GM18520 (cell line): ENCODE measurements around the gene MCHR1.
A peak's percentile ranks its signal among the peaks of the same experiment; 100 is the strongest.

Source experiments
- ATAC-seq: cut with Tn5 transposase; IDR thresholded peaks from one replicate; pipeline ENCODE4 v1.9.1; 2021; ENCODE audit not compliant: unreplicated experiment

Gene MCHR1, protein sequence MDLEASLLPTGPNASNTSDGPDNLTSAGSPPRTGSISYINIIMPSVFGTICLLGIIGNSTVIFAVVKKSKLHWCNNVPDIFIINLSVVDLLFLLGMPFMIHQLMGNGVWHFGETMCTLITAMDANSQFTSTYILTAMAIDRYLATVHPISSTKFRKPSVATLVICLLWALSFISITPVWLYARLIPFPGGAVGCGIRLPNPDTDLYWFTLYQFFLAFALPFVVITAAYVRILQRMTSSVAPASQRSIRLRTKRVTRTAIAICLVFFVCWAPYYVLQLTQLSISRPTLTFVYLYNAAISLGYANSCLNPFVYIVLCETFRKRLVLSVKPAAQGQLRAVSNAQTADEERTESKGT

DNA sequence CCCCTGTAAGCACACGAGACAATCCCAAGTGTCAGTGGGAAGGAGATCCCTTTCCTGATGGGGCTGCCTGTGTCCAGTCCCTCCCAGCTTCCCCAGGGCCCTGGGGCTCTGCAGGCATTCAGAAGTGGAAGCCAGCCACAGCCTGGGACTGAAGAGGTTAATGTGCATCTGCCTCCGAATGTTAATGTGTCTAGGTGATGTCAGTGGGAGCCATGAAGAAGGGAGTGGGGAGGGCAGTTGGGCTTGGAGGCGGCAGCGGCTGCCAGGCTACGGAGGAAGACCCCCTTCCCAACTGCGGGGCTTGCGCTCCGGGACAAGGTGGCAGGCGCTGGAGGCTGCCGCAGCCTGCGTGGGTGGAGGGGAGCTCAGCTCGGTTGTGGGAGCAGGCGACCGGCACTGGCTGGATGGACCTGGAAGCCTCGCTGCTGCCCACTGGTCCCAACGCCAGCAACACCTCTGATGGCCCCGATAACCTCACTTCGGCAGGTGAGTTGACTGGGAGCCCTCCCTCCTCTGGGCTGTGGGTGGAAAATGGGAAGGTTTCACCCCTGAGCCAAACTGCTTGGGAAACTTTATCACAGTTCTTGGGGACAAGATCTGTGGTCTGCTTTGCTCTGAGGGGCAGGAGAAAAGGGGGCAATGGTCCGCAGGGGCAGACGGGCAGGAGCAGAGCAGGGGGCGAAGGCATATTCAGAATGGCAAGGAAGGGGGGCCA lies at the start of gene MCHR1:
MCHR1 (plus strand) TSS at position 236 of the 715 bp plus-strand sequence; CDS start at position 405, 169 bp downstream.
- ATAC-seq, result no peak

DNA sequence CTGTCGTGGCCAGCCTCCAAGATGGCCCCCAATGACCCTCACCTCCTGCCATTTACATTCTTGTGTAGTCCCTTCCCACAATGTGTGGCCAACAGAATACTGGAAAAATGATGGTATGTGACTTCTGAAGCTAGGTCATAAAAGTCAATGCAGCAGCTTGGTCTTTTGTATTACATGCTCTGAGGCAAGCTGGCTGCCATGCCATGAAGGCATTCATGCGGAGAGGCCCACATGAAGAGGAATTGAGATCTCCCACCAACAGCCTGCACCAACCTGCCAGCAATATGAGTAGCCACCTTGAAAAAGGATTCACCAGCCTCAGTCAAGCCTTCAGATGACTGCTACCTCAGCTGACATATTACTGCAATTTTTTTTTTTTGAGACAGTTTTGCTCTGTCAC lies 47.4 kb upstream of the MCHR1 start:
- ATAC-seq, result no peak

DNA sequence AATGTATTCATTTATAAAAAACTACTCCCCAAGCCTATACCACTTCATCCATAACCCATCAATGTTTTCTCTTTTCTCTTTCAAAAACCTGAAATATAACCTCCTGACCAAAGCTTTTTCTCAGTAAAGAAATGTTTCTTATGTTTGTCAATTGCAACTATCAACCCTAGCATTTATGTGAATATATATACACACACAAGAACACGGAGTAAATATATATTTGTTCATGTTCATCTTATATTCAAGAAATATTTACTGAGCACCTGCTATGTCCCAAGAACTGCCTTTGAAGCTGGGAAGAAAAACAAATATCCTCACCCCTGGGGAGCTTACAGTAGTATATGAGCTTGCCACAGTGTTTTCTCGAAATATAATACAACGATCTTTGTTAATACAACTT lies 46.2 kb upstream of the MCHR1 start:
- ATAC-seq, result no peak

DNA sequence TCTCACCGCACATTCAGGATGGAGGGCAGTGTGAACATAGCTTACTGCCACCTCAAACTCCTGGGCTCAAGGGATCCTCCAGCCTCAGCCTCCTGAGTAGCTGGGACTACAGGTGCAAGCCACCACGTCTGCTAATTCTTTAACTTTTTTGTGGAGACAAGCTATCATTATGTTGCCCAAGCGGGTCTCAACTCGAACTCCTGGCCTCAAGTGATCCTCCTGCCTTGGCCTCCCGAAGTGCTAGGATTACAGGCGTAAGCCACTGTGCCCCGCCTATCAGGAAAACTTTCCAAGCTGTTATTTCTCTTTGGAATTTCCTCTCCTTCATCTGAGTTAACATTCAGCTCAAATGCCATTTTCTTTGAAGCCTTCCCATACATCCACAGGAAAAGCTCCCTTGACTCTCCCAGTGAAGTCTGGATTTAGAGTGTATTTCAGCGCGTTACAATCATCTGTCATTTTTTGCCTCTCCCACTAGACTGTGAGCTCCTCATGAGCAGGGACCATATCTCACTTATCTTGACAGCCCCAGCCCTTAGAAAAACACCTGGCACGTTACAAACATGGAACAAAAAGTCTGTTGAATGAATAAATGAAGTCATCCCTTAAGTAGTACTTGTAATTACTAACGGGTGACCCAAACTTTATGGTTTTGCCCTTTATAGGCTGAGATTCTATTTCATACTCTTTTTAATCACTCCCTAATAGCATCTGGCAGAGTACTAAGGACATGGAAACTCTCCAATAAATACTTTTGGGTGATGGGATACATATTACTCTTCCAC lies 45.0 kb upstream of the MCHR1 start:
- no peak for ATAC-seq

DNA sequence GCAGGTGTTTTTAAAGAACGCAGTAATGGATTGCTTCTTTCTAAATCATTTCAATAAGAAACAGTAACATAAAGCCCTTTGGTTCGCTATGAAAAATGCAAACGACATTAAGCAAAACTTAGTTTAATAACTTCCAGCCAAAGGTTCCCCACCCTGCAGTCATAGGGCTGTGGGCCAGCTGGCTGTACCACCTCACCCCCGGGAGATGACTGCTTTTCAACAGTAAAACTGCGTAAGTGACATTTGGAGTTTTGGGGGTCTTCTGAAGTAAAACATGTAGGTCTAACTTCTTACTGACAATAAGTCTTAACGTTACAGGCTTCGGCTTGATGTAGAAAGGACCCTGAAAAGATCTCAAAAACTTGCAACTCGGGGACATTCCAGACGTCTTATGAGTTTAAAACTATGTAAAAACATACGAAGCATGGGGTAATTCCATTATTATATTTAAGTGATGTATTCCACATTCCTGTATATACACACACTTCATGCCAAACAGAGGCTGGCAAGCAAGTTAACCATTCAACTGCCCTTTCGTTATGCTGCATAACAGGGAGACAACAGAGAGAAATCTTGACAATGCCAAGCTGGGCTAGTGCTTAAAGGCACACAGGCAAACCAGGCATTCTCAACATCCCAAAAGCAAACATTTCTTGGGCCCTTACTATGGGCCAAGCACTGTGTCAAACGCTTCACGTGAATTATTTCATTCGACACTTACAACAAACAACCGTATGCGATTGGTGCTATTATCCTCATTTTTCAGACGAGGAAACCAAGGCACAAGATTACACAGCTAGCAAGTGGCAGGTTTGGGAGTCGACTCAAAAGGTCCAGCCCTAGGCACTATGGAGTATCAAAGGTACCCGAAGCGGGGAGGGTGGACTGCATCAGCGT lies 44.0 kb upstream of the MCHR1 start:
- ATAC-seq, result no peak

DNA sequence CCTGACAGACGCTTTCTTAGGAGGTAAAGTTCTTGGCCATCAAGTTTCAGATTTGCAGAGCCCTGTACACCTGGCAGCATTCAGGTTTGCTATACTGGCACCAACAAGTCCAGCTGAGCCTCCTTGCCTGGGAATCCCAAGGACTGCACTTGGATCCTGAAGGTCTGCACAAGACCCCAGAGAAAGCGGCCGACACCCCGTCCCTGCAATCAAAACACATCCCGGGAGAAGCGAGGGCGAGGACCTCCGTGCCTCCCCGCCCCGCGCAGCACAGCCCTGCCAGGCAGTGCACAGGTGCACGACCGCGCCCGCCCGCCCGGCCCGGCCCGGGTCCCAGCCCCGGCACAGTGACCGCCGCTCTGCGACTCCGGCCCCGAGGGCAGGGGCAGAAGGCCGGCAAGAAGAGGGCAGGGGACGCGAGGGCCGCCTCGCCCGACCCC lies 43.3 kb upstream of the MCHR1 start:
- peak; percentile 2 for ATAC-seq

DNA sequence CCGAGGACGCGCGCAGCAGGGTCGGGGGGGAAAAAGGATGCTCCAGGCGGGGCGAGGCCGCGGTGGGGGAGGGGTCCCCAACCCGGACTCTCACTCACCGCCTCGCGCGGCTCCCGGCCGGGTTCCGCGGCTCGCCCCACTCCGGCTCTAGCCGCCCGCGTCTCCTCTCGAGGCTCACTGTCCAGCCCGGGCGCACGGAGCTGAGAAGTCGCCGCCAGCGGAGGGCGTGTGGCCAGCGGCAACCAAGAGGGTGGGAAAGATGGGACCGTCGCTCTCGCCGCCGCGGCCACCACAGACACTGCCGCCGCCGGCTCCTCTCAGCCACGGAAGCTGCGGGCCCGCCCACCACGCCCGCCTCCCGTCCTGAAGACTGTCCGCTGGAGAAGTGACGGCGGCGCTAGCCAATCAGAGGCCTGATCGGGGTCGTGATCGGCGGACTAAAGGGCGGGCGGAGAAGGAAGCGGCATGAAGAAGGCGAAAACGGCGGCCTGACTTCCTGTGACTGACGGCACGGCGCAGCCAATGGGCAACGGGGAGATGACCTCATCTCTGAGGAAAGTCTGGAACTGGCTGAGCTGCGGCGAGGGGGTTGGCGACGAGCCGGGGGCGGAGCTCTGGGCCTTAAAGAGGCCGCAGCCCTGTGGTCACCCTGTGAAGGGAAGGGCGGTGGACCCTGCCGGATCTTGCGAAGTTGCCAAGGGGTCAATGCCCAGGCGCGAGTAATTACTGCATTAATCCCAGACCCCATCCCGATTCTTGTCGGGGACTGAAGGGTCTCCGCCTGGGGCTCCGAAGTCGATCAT lies 42.7 kb upstream of the MCHR1 start, which contains the start of gene MRTFA:
MRTFA (minus strand) TSS at position 340 of the 803 bp plus-strand sequence.
- peak; percentile 95 for ATAC-seq

DNA sequence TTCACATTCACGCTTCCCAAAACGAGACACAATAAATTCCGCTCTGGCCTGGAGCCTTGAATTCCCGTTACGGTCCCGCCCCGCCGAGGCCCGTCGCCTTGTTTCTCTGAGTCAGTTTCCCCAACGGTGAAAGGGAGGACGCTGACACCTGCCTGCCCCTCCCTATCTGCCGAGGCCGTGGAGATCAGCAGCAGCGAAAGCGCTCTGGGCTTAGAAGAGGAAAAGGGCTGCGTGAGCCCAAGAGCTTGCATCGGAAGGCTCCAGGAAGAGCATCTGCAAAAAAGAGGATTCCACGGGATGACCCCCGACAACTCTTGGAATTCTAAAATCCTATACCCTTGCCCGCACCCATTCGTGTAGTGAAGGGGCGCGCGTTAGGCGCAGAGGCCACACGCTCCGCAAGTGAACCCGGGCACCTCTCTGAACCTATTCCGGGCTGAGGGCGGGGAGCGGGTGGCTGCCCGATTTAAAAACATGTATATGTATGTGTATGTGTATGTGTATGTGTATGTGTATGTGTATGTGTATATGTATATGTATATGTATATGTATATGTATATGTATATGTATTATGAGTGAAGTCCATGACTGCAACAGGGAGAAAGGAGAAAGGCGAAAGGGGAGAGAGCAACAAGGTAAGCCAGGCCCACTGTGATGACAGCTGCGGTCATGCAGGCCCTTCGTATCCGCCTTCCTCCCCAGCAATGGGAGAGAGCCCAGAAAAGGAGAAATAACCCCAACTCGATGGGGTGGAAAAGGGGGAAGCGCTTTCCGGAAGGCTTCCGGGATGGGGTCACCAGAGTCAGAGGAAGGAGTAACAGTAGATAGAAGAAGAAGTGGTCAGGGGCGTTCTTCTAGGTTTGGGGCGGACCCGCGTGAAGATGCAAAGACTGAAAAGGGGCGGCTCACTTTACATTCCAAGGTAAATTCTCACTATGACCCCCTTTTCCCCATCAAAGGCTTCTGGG lies 41.8 kb upstream of the MCHR1 start:
- ATAC-seq, result no peak

DNA sequence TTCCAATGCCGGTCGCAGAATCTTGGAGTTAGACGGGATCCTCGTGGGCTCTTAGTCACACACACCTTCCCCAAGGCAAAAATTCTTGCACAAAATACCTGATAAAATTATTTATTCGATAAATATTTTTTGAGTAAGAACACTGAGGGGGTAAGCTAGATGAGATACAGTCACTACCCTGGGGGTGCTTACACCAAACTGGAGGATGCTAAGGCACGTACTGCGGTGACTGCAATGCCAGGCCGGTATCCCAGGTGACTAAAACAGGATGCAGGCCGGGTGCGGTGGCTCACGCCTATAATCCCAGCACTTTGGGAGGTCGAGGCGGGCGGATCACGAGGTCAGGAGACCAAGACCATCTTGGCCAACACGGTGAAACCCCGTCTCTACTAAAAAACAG lies 41.0 kb upstream of the MCHR1 start:
- no peak for ATAC-seq

DNA sequence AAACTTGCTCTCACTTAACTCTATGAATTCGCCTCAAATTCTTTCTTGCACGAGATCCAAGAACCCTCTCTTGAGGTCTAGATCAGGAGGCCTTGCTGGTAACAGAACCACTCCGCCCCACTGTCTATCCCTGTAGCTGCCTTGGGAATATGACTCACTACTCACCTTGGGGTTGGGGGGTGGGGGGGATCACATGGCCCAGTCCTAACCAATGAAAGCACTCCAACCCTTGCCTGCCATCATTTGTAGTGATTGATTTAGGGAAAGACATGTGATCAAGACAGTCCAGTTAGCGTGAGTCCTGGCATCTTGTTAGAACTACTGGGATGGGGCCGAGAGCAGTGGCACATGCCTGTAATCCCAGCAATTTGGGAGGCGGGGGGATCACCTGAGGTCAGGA lies 38.0 kb upstream of the MCHR1 start:
- ATAC-seq, result no peak

DNA sequence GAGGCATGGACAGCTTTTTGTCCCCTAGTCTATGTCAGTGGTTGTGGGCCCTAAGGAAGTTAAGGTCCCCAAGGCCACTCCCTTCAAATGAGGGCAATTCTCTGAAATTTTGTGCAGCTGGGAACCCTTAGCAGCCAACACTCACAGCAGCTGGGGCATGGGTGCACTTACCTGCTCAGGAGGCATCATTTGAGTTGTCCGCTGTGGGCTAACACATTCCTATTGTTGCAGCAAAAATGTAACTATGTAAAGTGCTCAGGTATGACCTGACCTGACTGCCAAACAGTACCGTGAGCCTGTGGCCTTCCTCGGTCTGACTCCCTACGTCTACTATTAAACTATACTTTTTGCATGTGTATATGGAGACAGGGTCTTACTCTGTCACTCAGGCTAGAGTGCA lies 37.0 kb upstream of the MCHR1 start:
- no peak for ATAC-seq

DNA sequence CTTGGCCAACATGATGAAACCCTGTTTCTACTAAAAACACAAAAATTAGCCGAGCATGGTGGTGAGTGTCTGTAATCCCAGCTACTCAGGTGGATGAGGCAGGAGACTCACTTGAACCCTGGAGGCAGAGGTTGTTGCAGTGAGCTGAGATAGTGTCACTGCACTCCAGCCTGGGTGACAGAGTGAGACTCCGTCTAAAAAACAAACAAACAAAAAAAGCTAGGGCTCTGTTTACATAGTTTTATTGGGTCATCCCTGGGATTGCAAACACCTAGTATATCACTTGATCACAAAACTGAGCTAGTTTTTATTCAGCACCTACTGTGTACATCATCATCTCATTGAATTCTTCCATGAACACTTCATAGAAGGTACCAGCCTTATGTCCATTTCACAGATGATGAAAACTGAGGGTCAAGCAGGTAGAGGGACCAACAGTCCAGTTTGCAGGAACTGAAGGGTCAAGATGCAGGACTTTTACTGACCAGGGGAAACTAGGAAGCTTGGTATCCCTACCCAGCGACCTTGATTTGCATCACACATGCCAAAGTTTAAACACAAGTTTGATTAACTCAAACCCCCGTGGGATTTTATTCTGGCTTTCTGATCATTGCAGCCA lies 33.6 kb upstream of the MCHR1 start:
- ATAC-seq, result no peak

DNA sequence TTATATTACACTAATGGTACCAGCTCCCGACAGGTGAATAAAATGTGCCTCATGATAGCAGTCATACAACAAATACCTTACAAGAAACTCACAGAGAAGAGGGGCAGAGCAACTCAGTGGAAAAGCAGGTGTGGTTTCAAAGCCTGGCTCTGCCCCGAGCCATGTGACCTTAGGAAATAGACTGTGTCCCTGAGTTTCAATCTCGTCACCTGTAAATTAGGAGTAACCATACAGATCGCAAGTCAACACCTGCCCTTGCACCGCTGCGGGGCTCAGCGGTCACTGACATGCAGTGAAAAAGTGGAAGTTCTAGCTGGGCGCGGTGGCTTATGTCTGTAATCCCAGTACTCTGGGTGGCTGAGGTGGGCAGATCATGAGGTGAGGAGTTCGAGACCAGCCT lies 30.9 kb upstream of the MCHR1 start:
- no peak for ATAC-seq

DNA sequence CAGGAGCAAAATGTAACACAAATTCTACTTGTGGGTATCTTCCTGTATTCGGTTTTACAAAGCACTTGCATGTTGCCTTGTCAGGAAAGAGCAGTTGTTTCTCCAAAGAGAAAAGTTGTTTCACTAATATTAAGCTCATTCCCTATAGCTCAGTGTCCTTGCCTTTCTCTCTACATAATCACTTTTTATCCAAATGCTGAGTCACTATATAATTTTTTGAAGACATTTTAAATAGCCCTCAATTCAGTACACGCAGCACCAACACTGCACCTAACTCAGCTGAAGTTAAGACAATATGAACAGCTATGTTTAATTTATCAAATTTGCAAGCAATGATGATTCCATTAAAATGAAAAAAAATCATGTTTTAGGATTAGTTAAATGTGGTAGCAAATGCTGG lies 28.2 kb upstream of the MCHR1 start:
- ATAC-seq, result no peak

DNA sequence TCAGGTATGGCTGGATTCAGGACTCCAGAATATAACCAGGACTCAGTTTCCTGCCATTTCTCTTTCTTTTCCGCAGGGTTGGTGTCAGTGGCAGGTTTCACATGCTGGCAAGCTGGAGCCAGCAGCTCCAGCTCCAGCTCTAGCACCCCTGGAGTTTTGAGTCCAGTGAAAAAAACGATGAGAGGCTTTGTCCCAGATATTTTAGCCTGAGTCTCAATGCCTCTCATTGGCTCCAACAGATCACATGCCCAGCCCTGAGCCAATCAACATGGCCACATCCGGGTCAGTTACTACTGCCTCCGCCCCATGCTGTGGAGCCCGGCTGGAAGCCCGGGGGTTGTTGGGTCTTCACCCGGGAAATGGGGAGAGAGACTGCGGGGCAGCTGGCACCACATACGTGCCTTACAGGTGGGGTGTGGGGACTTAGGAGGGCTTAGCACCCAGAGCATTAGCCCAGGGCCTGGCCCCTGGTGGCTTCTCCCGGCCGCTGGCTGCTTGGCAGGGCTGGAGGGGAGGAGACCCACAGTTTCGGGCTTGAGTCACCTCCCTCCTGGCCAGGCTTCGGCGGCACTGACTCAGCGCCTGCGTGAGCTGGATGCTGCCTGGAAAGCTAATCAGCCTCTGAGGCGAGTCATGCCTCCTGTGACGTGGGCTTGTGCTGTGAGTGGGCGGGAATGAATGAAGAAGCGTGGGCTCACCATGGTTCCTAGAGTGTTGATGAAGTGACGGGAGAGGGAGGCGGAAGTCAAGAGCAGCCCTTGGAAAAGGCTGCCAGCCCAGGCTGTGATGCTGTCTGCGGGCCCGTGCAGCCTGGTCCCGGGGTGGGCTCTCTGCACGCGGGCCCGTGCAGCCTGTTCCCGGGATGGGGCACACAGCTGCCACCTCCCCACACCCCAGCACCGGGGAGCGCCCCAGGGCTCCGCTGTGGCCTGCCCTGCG lies 27.5 kb upstream of the MCHR1 start:
- ATAC-seq, result no peak

DNA sequence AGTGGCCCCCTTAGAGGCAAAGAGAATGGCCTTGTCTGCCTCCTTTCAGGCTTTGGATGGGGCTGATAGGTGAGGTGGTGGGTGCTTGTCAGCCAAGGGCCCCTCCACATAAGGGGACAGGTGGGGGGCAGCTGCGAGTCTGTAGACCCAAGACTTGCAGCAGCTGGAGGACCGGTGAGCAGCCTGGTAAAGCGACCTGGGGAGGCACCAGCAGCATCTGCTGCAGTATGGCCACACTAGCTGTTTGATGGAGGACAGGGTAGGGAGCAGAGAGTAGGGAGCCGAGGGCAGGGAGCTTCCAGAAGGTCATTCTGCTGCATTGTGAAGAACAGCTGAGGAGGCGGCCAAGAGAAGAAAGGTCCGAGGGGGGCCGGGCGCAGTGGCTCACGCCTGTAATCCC lies 25.9 kb upstream of the MCHR1 start:
- ATAC-seq, result no peak

DNA sequence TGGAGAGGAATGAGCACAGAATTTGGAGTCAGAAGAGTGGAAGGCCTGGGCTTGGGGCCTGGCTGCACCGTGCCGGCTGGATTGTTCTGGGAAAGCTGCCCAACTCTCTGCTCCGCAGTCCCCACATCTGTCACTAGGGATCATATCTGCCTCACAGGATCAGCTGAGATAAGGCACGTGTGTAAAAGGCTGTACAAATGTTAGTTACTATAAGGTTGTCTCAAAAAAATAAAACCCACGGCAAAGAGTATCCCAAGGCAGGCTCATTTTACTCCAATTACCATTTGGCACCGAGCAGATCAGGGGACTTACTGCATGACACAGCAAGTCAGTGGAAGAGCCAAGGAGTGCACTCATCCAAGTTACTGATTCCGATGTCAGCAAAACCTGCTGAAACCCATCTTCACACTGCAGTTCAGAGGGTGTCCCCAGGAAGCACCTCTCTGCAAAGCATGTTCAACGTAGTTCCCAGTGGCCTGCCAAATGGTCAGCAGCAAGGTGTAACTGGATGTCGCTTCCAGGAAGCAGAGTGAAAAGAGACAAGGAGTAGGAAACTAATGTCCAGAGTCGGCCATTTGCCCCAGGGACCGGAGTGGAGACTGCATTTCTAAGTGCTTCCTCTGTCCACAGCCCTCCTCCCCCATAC lies 24.6 kb upstream of the MCHR1 start:
- ATAC-seq, result no peak
